SK-N-SH (cell line): ENCODE measurements around the gene CLDN15. TPM values are rescaled to one million over a fixed set of nuclear protein-coding genes. Genes with fewer than 3 reads are reported as not detected.

Experiments
- CTCF ChIA-PET: fragments of 300-600, 350-600 bp; formaldehyde crosslinking; extraction: SDS; loops from one replicate; lab custom pipeline; 2021; lab: Yijun Ruan, JAX
- POLR2A ChIA-PET: fragments of 350-600 bp; sonication (Branson Sonifier 250); formaldehyde crosslinking; extraction: SDS; loops from one replicate; lab custom pipeline; 2020; ENCODE audit warnings: antibody characterized with exemption, inconsistent platforms; lab: Yijun Ruan, JAX
- DNase-seq: peaks from one replicate; pipeline ENCODE4 v3.0.0; 2012
- H2AFZ ChIP-seq: fragments of 200-600 bp; sonication (generic); 2 replicates; pipeline ENCODE4 v1.8.1; 2016; ENCODE audit warnings: antibody characterized with exemption, mild to moderate bottlenecking, low read depth
- H3F3A ChIP-seq: fragments of 200-600 bp; sonication (generic); replicated peaks from 2 replicates; pipeline ENCODE3; 2016; ENCODE audit warnings: antibody characterized with exemption, mild to moderate bottlenecking; ENCODE audit not compliant: insufficient read depth
- H3K27ac ChIP-seq, 2 experiments: fragments of 200-500 bp in 1 of 2; fragments of 200-600 bp in 1 of 2; sonication (Bioruptor generic) in 1 of 2; sonication (generic), shearing (Covaris generic) in 1 of 2; 2 replicates each; pipeline versions ENCODE4 v1.5.1 to v1.6.1; 2014 to 2016; ENCODE audit warnings: low read depth in 2 of 2, inconsistent platforms in 1 of 2, low read length in 1 of 2, mild to moderate bottlenecking in 1 of 2, mixed read lengths in 1 of 2
- H3K27me3 ChIP-seq: fragments of 200-600 bp; sonication (generic), shearing (Covaris generic); 2 replicates; pipeline ENCODE4 v1.6.1; 2016; ENCODE audit warnings: mixed run types; ENCODE audit not compliant: insufficient read depth
- H3K36me3 ChIP-seq, 2 experiments: fragments of 200-500 bp in 1 of 2; fragments of 200-600 bp in 1 of 2; sonication (Bioruptor generic) in 1 of 2; sonication (generic) in 1 of 2; replicated peaks in 1 of 2; 2 replicates each; pipeline versions ENCODE3 to v1.5.1; 2014 to 2016; ENCODE audit warnings: low read length in 1 of 2, mild to moderate bottlenecking in 1 of 2; ENCODE audit not compliant: insufficient read depth in 2 of 2, control insufficient read depth in 1 of 2
- H3K4me1 ChIP-seq, 2 experiments: fragments of 200-500 bp in 1 of 2; fragments of 200-600 bp in 1 of 2; sonication (Bioruptor generic) in 1 of 2; sonication (generic), shearing (Covaris generic) in 1 of 2; 2 replicates each; pipeline versions ENCODE4 v1.5.1 to v1.6.1; 2014 to 2016; ENCODE audit warnings: low read depth in 1 of 2, low read length in 1 of 2, mixed run types in 1 of 2; ENCODE audit not compliant: insufficient read depth in 2 of 2, control insufficient read depth in 1 of 2
- H3K4me2 ChIP-seq: fragments of 200-600 bp; sonication (generic), shearing (Covaris generic); 2 replicates; pipeline ENCODE4 v1.6.1; 2017; ENCODE audit warnings: mixed run types
- H3K4me3 ChIP-seq, 2 experiments: fragments of 200-500 bp in 1 of 2; fragments of 200-600 bp in 1 of 2; sonication (Bioruptor generic) in 1 of 2; sonication (generic), shearing (Covaris generic) in 1 of 2; 2 replicates each; pipeline versions ENCODE4 v1.5.1 to v1.8.1; 2014 to 2016; ENCODE audit warnings: low read depth in 2 of 2, inconsistent platforms in 1 of 2, low read length in 1 of 2, mild to moderate bottlenecking in 1 of 2, mixed read lengths in 1 of 2, moderate library complexity in 1 of 2
- H3K79me2 ChIP-seq: fragments of 200-600 bp; sonication (generic); 2 replicates; pipeline ENCODE4 v1.8.1; 2017; ENCODE audit warnings: mild to moderate bottlenecking; ENCODE audit not compliant: insufficient read depth
- H3K9ac ChIP-seq: fragments of 200-600 bp; sonication (generic); 2 replicates; pipeline ENCODE4 v1.6.1; 2017; ENCODE audit warnings: mixed run types
- H3K9me2 ChIP-seq: fragments of 200-600 bp; sonication (generic); 2 replicates; pipeline ENCODE4 v1.6.1; 2017; ENCODE audit warnings: mixed run types
- H3K9me3 ChIP-seq: fragments of 200-600 bp; sonication (generic); 2 replicates; pipeline ENCODE4 v1.6.1; 2017; ENCODE audit warnings: mixed run types, mild to moderate bottlenecking, moderate library complexity
- H4K20me1 ChIP-seq: fragments of 200-600 bp; sonication (generic); 2 replicates; pipeline ENCODE4 v1.6.1; 2017; ENCODE audit warnings: mild to moderate bottlenecking, mixed run types; ENCODE audit not compliant: insufficient read depth
- CHD2 ChIP-seq: fragments of 150-350 bp; IDR thresholded peaks from 2 replicates; pipeline ENCODE4 v1.6.1; 2018; ENCODE audit warnings: low read length; ENCODE audit not compliant: partially characterized antibody
- ELF1 ChIP-seq: IDR thresholded peaks from 2 replicates; pipeline ENCODE4 v1.4.0; 2012
- EP300 ChIP-seq, 2 experiments: IDR thresholded peaks; 2 replicates each; pipeline versions ENCODE4 v1.4.0 to v1.6.1; 2012; ENCODE audit warnings: borderline replicate concordance in 1 of 2, low read depth in 1 of 2, low read length in 1 of 2
- EZH2phosphoT487 ChIP-seq: fragments of 200-600 bp; sonication (generic); IDR thresholded peaks from 2 replicates; pipeline ENCODE4 v1.6.1; 2017; ENCODE audit warnings: low read depth, mixed run types, mild to moderate bottlenecking, antibody characterized with exemption, moderate library complexity, borderline replicate concordance
- FOSL2 ChIP-seq: IDR thresholded peaks from 2 replicates; pipeline ENCODE4 v1.4.0; 2012; ENCODE audit warnings: low read depth, mild to moderate bottlenecking, moderate library complexity, borderline replicate concordance
- FOXJ3 ChIP-seq: sonication (generic); formaldehyde crosslinking; IDR thresholded peaks from 2 replicates; pipeline ENCODE4 v1.5.1; 2020; ENCODE audit warnings: mild to moderate bottlenecking, missing genetic modification reagents
- FOXM1 ChIP-seq: IDR thresholded peaks from 2 replicates; pipeline ENCODE4 v1.4.0; 2012; ENCODE audit warnings: low read depth, mild to moderate bottlenecking
- GABPA ChIP-seq: IDR thresholded peaks from 2 replicates; pipeline ENCODE4 v1.4.0; 2012; ENCODE audit warnings: low read depth, mild to moderate bottlenecking
- IRF3 ChIP-seq: fragments of 150-350 bp; IDR thresholded peaks from 2 replicates; pipeline ENCODE4 v1.6.1; 2016; ENCODE audit warnings: mild to moderate bottlenecking, low read depth, low read length
- MAX ChIP-seq: IDR thresholded peaks from 2 replicates; pipeline ENCODE4 v1.4.0; 2012; ENCODE audit warnings: low read depth
- NFIC ChIP-seq: IDR thresholded peaks from 2 replicates; pipeline ENCODE4 v1.4.0; 2012; ENCODE audit warnings: borderline replicate concordance
- PBX3 ChIP-seq: IDR thresholded peaks from 2 replicates; pipeline ENCODE4; 2012
- POLR2AphosphoS5 ChIP-seq: IDR thresholded peaks from 2 replicates; pipeline ENCODE4 v1.6.1; 2012; ENCODE audit warnings: low read depth, low read length
- REST ChIP-seq: IDR thresholded peaks from 2 replicates; pipeline ENCODE4 v1.6.1; 2012; ENCODE audit warnings: mild to moderate bottlenecking, low read depth, low read length, moderate library complexity
- RFX5 ChIP-seq: IDR thresholded peaks from 2 replicates; pipeline ENCODE4 v1.6.1; 2012; ENCODE audit warnings: mild to moderate bottlenecking, improper control_type of control experiment, low read length
- SIN3A ChIP-seq: IDR thresholded peaks from 2 replicates; pipeline ENCODE4 v1.6.1; 2012; ENCODE audit warnings: low read depth, mild to moderate bottlenecking, low read length, moderate library complexity, borderline replicate concordance
- TAF1 ChIP-seq: IDR thresholded peaks from 2 replicates; pipeline ENCODE4 v1.6.1; 2012; ENCODE audit warnings: low read depth, mild to moderate bottlenecking, low read length, moderate library complexity, borderline replicate concordance
- TCF12 ChIP-seq: IDR thresholded peaks from 2 replicates; pipeline ENCODE4 v1.4.0; 2012
- TEAD4 ChIP-seq: IDR thresholded peaks from 2 replicates; pipeline ENCODE4 v1.4.0; 2012; ENCODE audit warnings: mild to moderate bottlenecking, borderline replicate concordance; ENCODE audit not compliant: insufficient read depth
- USF2 ChIP-seq: fragments of 150-350 bp; IDR thresholded peaks from 2 replicates; pipeline ENCODE4 v1.6.1; 2017; ENCODE audit warnings: antibody characterized with exemption, low read length, low read depth, borderline replicate concordance
- ZBTB33 ChIP-seq: IDR thresholded peaks from 2 replicates; pipeline ENCODE4 v1.4.0; 2012; ENCODE audit warnings: low read depth, borderline replicate concordance
- WGBS: methylation state at CpG from one replicate; pipeline ENCODE4 v1.1.6; 2017; ENCODE audit warnings: low lambda C conversion rate; 5-methylcytosine and 5-hydroxymethylcytosine counted together
- polyA plus RNA-seq, 3 experiments: library from polyadenylated mRNA; depleted of rRNA; stranded (reverse); fragments of >200 nt; gene quantifications; 2 replicates each; pipeline ENCODE4 v1.2.3, GENCODE V29; 2012

CLDN15 gene
- polyA plus RNA-seq, 1 of the 3 experiments (the other 2 are of a cell fraction): 24.0 TPM

- Histone ChIP-seq H3K4me3 (peak overlapping the region; percentile 77 to 89), H3K9ac (peak overlapping the region; percentile 68)
- 22% methylated on average over 32 of the region's 32 CpGs for WGBS
- TF ChIP-seq REST (no peak; the same call in 1 of the 2 replicates), NFIC (no peak), EP300 (IDR thresholded peaks at IDR 0.05; ENCODE audit: borderline replicate concordance in 1 of 2, low read depth in 1 of 2, low read length in 1 of 2) (no peak), POLR2AphosphoS5 (peak; percentile 35), ELF1 (no peak), IRF3 (no peak), PBX3 (no peak), CHD2 (no peak), TCF12 (no peak), EZH2phosphoT487 (no peak), GABPA (no peak), TEAD4 (no peak), RFX5 (no peak), FOSL2 (no peak), FOXJ3 (no peak), ZBTB33 (no peak), FOXM1 (no peak), SIN3A (no peak), USF2 (peak; percentile 20; the same call in 1 of the 2 replicates), MAX (peak; percentile 3; the same call in 1 of the 2 replicates), TAF1 (no peak)
These were observed 7.6 kb upstream of the CLDN15 start for GRCh38 chr7:101245147-101245668.

More at GRCh38 chr7:101245147-101245668, 7.6 kb upstream of the CLDN15 start:
- ChIA-PET CTCF (interaction anchor here (0.7 to 6.0 kb wide), 22 partner anchors 13 to 355 kb away, joined by 3 to 66 read pairs (median 6); partner anchors contain the start of genes IFT22, NAT16, PLOD3 and UFSP1), POLR2A (interaction anchor here (0.6 to 2.2 kb wide), 6 partner anchors 10 to 87 kb away, joined by 3 to 38 read pairs (median 5); partner anchors contain the start of genes PLOD3, VGF and ZNHIT1)
- Histone ChIP-seq H3K9me2 (no peaks in the 10 kb centered on the region), H3K27me3 (no peaks in the 10 kb centered on the region), H4K20me1 (peaks cover 28% of the 10 kb centered on the region), H3K4me2 (peak overlapping the region; percentile 98), H3K79me2 (peaks cover 89% of the 10 kb centered on the region), H3K4me1 (peaks cover 7 to 14% of the 10 kb centered on the region in 2 experiments; a peak in 1 of 4 replicates), H3K9me3 (no peaks in the 10 kb centered on the region), H3K36me3 (peaks cover 10 to 54% of the 10 kb centered on the region in 2 experiments), H2AFZ (peak overlapping the region; percentile 73), H3F3A (peaks cover 8% of the 10 kb centered on the region), H3K27ac (peak overlapping the region; percentile 80 to 93; a peak in 3 of 4 replicates)
- no peak for DNase-seq
